ENCODE data around the gene FAM187B. TPM values are rescaled to one million over a fixed set of nuclear protein-coding genes. Genes with fewer than 3 reads are reported as not detected.

The FAM187B gene
- total and polyA plus RNA-seq, 2 experiments from 2014 or later = 0.23 TPM; not detected in 1

DNA sequence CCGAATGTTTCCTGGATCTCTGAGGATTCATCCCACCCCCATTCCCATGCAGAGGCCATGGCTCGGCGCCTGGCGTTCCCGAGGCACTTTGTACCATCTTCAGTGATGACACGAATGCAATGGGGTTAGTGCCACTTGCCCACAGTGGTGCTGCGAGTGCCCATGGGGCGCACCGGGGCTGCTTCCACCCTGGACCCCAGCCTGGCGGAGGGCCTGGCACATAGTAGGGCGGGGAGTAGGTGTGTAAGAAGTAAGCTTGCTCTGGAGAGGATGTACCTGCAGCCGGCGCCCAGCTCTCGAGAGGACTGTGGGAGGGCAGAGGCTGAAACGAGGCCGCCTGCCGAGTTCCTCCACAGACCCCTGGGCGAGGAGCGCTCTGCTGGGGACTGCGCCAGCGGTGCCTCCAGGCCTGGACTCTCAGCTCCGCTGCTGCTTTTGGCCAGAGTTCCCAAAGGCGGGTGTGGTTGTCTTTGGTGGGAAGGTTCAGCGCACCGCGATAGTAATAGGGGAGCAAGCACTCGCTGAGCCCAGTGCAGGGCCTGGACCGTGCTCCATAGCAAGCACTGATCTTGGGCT lies 48.3 kb upstream of the FAM187B start:
- peaks cover 50% of the 10 kb centered on the region for H3K36me3 Mint-ChIP-seq (ENCODE audit: low read depth)
- H3K4me3 Mint-ChIP-seq = no peak overlapping the region
- Histone ChIP-seq H2AFZ (no peak overlapping the region), H3K4me3 (no peak overlapping the region), H3K27me3 (ENCODE audit: insufficient read depth) (no peaks in the 10 kb centered on the region), H3K27ac (ENCODE audit: low read depth) (no peak overlapping the region), H3K4me1 (ENCODE audit: insufficient read depth) (no peaks in the 10 kb centered on the region), H3K79me2 (replicated peaks; ENCODE audit: insufficient read depth) (no peaks in the 10 kb centered on the region), H3K36me3 (ENCODE audit: insufficient read depth) (no peaks in the 10 kb centered on the region; the same call in 1 of the 2 replicates), H3K4me2 (no peak overlapping the region), H4K20me1 (replicated peaks; ENCODE audit: insufficient read depth) (peaks cover under 1% of the 10 kb centered on the region; the same call in 1 of the 2 replicates), H3K9me2 (ENCODE audit: insufficient read depth) (no peaks in the 10 kb centered on the region), H3F3A (replicated peaks; ENCODE audit: low read depth) (no peaks in the 10 kb centered on the region)
- H3K27me3 Mint-ChIP-seq (ENCODE audit: insufficient read depth, low read depth, poor library complexity) = peaks cover 22% of the 10 kb centered on the region
- TF ChIP-seq CREB1 (CRISPR knock-in tag; IDR thresholded peaks at IDR 0.05; ENCODE audit: low read depth) = no peak
- no peak for TF ChIP-seq JUNB (IDR thresholded peaks at IDR 0.05; ENCODE audit: unreplicated experiment)
- no peak for TF ChIP-seq EZH2phosphoT487 (IDR thresholded peaks at IDR 0.05; ENCODE audit: unreplicated experiment)
- TF ChIP-seq EZH2 (IDR thresholded peaks at IDR 0.05; ENCODE audit: low read depth, unreplicated experiment) = no peak
- TF ChIP-seq, protein P1, sequence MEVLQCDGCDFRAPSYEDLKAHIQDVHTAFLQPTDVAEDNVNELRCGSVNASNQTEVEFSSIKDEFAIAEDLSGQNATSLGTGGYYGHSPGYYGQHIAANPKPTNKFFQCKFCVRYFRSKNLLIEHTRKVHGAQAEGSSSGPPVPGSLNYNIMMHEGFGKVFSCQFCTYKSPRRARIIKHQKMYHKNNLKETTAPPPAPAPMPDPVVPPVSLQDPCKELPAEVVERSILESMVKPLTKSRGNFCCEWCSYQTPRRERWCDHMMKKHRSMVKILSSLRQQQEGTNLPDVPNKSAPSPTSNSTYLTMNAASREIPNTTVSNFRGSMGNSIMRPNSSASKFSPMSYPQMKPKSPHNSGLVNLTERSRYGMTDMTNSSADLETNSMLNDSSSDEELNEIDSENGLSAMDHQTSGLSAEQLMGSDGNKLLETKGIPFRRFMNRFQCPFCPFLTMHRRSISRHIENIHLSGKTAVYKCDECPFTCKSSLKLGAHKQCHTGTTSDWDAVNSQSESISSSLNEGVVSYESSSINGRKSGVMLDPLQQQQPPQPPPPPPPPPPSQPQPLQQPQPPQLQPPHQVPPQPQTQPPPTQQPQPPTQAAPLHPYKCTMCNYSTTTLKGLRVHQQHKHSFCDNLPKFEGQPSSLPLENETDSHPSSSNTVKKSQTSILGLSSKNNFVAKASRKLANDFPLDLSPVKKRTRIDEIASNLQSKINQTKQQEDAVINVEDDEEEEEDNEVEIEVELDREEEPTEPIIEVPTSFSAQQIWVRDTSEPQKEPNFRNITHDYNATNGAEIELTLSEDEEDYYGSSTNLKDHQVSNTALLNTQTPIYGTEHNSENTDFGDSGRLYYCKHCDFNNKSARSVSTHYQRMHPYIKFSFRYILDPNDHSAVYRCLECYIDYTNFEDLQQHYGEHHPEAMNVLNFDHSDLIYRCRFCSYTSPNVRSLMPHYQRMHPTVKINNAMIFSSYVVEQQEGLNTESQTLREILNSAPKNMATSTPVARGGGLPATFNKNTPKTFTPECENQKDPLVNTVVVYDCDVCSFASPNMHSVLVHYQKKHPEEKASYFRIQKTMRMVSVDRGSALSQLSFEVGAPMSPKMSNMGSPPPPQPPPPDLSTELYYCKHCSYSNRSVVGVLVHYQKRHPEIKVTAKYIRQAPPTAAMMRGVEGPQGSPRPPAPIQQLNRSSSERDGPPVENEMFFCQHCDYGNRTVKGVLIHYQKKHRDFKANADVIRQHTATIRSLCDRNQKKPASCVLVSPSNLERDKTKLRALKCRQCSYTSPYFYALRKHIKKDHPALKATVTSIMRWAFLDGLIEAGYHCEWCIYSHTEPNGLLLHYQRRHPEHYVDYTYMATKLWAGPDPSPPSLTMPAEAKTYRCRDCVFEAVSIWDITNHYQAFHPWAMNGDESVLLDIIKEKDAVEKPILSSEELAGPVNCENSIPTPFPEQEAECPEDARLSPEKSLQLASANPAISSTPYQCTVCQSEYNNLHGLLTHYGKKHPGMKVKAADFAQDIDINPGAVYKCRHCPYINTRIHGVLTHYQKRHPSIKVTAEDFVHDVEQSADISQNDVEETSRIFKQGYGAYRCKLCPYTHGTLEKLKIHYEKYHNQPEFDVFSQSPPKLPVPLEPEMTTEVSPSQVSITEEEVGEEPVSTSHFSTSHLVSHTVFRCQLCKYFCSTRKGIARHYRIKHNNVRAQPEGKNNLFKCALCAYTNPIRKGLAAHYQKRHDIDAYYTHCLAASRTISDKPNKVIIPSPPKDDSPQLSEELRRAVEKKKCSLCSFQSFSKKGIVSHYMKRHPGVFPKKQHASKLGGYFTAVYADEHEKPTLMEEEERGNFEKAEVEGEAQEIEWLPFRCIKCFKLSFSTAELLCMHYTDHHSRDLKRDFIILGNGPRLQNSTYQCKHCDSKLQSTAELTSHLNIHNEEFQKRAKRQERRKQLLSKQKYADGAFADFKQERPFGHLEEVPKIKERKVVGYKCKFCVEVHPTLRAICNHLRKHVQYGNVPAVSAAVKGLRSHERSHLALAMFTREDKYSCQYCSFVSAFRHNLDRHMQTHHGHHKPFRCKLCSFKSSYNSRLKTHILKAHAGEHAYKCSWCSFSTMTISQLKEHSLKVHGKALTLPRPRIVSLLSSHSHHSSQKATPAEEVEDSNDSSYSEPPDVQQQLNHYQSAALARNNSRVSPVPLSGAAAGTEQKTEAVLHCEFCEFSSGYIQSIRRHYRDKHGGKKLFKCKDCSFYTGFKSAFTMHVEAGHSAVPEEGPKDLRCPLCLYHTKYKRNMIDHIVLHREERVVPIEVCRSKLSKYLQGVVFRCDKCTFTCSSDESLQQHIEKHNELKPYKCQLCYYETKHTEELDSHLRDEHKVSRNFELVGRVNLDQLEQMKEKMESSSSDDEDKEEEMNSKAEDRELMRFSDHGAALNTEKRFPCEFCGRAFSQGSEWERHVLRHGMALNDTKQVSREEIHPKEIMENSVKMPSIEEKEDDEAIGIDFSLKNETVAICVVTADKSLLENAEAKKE (CRISPR knock-in tag; IDR thresholded peaks at IDR 0.05) = no peak
- TF ChIP-seq, protein P2, sequence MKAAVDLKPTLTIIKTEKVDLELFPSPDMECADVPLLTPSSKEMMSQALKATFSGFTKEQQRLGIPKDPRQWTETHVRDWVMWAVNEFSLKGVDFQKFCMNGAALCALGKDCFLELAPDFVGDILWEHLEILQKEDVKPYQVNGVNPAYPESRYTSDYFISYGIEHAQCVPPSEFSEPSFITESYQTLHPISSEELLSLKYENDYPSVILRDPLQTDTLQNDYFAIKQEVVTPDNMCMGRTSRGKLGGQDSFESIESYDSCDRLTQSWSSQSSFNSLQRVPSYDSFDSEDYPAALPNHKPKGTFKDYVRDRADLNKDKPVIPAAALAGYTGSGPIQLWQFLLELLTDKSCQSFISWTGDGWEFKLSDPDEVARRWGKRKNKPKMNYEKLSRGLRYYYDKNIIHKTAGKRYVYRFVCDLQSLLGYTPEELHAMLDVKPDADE (IDR thresholded peaks at IDR 0.05) = no peak
- TF ChIP-seq POLR2AphosphoS5 (IDR thresholded peaks at IDR 0.05; ENCODE audit: low read depth) = no peak
- TF ChIP-seq ZNF331 (CRISPR knock-in tag; IDR thresholded peaks at IDR 0.05; ENCODE audit: low read depth) = no peak
- TF ChIP-seq STAT1 (IDR thresholded peaks at IDR 0.05; ENCODE audit: unreplicated experiment) = no peak
- TF ChIP-seq, protein P3, sequence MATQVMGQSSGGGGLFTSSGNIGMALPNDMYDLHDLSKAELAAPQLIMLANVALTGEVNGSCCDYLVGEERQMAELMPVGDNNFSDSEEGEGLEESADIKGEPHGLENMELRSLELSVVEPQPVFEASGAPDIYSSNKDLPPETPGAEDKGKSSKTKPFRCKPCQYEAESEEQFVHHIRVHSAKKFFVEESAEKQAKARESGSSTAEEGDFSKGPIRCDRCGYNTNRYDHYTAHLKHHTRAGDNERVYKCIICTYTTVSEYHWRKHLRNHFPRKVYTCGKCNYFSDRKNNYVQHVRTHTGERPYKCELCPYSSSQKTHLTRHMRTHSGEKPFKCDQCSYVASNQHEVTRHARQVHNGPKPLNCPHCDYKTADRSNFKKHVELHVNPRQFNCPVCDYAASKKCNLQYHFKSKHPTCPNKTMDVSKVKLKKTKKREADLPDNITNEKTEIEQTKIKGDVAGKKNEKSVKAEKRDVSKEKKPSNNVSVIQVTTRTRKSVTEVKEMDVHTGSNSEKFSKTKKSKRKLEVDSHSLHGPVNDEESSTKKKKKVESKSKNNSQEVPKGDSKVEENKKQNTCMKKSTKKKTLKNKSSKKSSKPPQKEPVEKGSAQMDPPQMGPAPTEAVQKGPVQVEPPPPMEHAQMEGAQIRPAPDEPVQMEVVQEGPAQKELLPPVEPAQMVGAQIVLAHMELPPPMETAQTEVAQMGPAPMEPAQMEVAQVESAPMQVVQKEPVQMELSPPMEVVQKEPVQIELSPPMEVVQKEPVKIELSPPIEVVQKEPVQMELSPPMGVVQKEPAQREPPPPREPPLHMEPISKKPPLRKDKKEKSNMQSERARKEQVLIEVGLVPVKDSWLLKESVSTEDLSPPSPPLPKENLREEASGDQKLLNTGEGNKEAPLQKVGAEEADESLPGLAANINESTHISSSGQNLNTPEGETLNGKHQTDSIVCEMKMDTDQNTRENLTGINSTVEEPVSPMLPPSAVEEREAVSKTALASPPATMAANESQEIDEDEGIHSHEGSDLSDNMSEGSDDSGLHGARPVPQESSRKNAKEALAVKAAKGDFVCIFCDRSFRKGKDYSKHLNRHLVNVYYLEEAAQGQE (IDR thresholded peaks at IDR 0.05; ENCODE audit: unreplicated experiment) = no peak
- TF ChIP-seq NANOG (IDR thresholded peaks at IDR 0.05; ENCODE audit: borderline replicate concordance) = no peak
- no peak for TF ChIP-seq ZNF114 (CRISPR knock-in tag; IDR thresholded peaks at IDR 0.05)
- TF ChIP-seq, protein P4, sequence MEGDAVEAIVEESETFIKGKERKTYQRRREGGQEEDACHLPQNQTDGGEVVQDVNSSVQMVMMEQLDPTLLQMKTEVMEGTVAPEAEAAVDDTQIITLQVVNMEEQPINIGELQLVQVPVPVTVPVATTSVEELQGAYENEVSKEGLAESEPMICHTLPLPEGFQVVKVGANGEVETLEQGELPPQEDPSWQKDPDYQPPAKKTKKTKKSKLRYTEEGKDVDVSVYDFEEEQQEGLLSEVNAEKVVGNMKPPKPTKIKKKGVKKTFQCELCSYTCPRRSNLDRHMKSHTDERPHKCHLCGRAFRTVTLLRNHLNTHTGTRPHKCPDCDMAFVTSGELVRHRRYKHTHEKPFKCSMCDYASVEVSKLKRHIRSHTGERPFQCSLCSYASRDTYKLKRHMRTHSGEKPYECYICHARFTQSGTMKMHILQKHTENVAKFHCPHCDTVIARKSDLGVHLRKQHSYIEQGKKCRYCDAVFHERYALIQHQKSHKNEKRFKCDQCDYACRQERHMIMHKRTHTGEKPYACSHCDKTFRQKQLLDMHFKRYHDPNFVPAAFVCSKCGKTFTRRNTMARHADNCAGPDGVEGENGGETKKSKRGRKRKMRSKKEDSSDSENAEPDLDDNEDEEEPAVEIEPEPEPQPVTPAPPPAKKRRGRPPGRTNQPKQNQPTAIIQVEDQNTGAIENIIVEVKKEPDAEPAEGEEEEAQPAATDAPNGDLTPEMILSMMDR (conservative IDR thresholded peaks at IDR 0.05; ENCODE audit: low read depth in 2 of 2) = no peak
- H3K4me1 Mint-ChIP-seq = no peaks in the 10 kb centered on the region; the same call in 2 of the 3 replicates
- ATAC-seq (no peak), DNase-seq (ENCODE audit: low spot score) (no peak)
- no peak overlapping the region for H3K27ac Mint-ChIP-seq
- H3K9me3 Mint-ChIP-seq = no peaks in the 10 kb centered on the region; the same call in 2 of the 3 replicates
